ENCODE measurements around the gene TBXT. TPM values are rescaled to one million over a fixed set of nuclear protein-coding genes. Genes with fewer than 3 reads are reported as not detected.

The TBXT gene
- total and polyA plus RNA-seq, 2 of the 8 experiments (the other 6 are each of a cell fraction or from before 2014, with no cell fraction given) = 0.18 to 0.24 TPM

DNA sequence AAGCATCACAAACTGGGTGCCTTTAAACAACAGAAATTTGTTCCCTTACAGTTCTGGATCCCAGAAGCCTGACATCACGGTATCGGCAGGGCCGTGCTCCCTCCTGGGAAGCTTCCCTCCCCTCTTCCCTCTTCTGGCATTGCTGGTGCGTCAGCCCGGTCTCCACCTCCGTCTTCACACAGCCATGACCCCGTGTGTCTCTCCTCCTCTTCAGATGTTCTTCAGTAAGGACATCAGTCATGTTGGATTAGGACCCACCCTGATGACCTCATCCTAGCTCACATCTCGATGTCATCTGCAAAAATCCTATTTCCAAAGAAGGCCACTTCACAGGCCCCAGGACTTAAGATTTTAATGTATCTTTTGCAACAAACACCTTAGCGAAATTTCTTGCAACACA lies 38.4 kb upstream of the TBXT start (continued):
- TF ChIP-seq ATF2 (IDR thresholded peaks at IDR 0.05; ENCODE audit: low read length) (no peak), TBP (IDR thresholded peaks at IDR 0.05; ENCODE audit: low read depth, low read length) (no peak), SRF (IDR thresholded peaks at IDR 0.05; ENCODE audit: low read depth, low read length) (no peak), TAF1 (IDR thresholded peaks at IDR 0.05; ENCODE audit: low read depth, low read length) (no peak), NANOG (IDR thresholded peaks at IDR 0.05; ENCODE audit: insufficient read depth, low read depth, low read length, poor library complexity, severe bottlenecking) (no peak), CTBP2 (IDR thresholded peaks at IDR 0.05; ENCODE audit: borderline replicate concordance, insufficient read depth, insufficient read length, low read length) (no peak), SP1 (IDR thresholded peaks at IDR 0.05; ENCODE audit: low read depth, low read length) (no peak)

All from H1 (cell line).